Thyroid gland (tissue), 4 donors: ENCODE measurements around the gene DTNB.

Experiments used
- CTCF ChIP-seq, 6 experiments: fragments of 200-600 bp in 3 of 6; fragments of 450-650 bp in 3 of 6; sonication (generic) in 3 of 6; IDR thresholded peaks; one replicate each; pipeline ENCODE4 v1.5.1; 2016 to 2019; ENCODE audit warnings: antibody characterized with exemption in 6 of 6, mild to moderate bottlenecking in 2 of 6, inconsistent platforms in 1 of 6, moderate library complexity in 1 of 6
- POLR2A ChIP-seq, 2 donors: fragments of 450-650 bp; IDR thresholded peaks; one replicate each; pipeline ENCODE4 v1.6.1; 2017; ENCODE audit warnings: antibody characterized with exemption in 2 of 2, mild to moderate bottlenecking in 2 of 2, moderate library complexity in 1 of 2

DNA sequence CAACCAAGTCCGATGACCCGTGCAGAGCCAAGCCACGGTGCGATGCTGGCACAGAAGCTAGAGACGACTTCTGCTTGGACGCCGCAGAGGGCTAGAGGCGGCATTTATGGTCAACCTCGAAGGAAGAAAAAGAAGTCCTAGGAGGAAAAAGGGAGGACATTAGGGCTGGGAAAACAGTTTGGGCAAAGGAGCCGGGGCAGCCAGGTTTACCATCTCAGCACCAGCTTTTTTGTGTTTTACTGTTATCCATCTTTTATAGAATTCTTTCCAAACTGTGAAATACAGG lies 643 bp upstream of the DTNB start:
- TF ChIP-seq POLR2A (IDR thresholded peaks at IDR 0.05): no peak
- no peak for TF ChIP-seq CTCF (IDR thresholded peaks at IDR 0.05)
